Endothelial cell of umbilical vein (primary cell): ENCODE results near the gene C1orf216. TPM values are rescaled to one million over a fixed set of nuclear protein-coding genes. Genes with fewer than 3 reads are reported as not detected.

Experiments
- BruUV-seq: library from RNA; stranded (reverse); fragments of 400-500 nt; replicated peaks from 2 replicates; lab custom pipeline; 2021; lab: Mats Ljungman, UMichigan
- CTCF ChIA-PET: fragments of 300-600, 350-600 bp; sonication (Branson Sonifier 250); formaldehyde crosslinking; loops from one replicate; lab custom pipeline; 2021; ENCODE audit warnings: antibody characterized with exemption, inconsistent platforms; lab: Charles Lee
- POLR2A ChIA-PET: fragments of 300-600, 350-600 bp; sonication (Branson Sonifier 250); formaldehyde crosslinking; loops from one replicate; lab custom pipeline; 2021; ENCODE audit warnings: antibody characterized with exemption, inconsistent platforms; lab: Charles Lee
- DNase-seq: peaks from one replicate; pipeline ENCODE4 v3.0.0-alpha.2; 2011; ENCODE audit warnings: low read depth, low spot score
- FAIRE-seq: peaks from 2 replicates; lab custom pipeline; 2011; peaks lifted over from hg19 to GRCh38; lab: Jason Lieb, UNC
- H2AFZ ChIP-seq: 2 replicates; pipeline ENCODE4 v1.6.0; 2012; ENCODE audit warnings: low read depth, low read length, control low read depth, inconsistent platforms
- H3K27ac ChIP-seq: 2 replicates; pipeline ENCODE4 v1.5.1; 2011; ENCODE audit warnings: low read depth, mild to moderate bottlenecking, control low read depth, low read length, moderate library complexity; ENCODE audit not compliant: insufficient read depth
- H3K27me3 ChIP-seq, 2 experiments: 2 replicates each; pipeline versions ENCODE4 v1.6.0 to v1.6.1; 2011; ENCODE audit warnings: low read length in 2 of 2, mixed read lengths in 1 of 2; ENCODE audit not compliant: control insufficient read depth in 2 of 2, insufficient read depth in 2 of 2
- H3K36me3 ChIP-seq, 2 experiments: 2 replicates in 1 of 2; 3 replicates in 1 of 2; pipeline ENCODE4 v1.5.1; 2011; ENCODE audit warnings: low read length in 2 of 2, mild to moderate bottlenecking in 1 of 2, moderate library complexity in 1 of 2; ENCODE audit not compliant: control insufficient read depth in 2 of 2, insufficient read depth in 2 of 2; ENCODE audit errors: extremely low read depth in 1 of 2
- H3K4me1 ChIP-seq: 3 replicates; pipeline ENCODE4 v1.5.1; 2011; ENCODE audit warnings: mild to moderate bottlenecking, low read length; ENCODE audit not compliant: control insufficient read depth, insufficient read depth; ENCODE audit errors: extremely low read depth
- H3K4me2 ChIP-seq: 2 replicates; pipeline ENCODE4 v1.6.1; 2011; ENCODE audit warnings: low read length, control low read depth, mixed read lengths; ENCODE audit not compliant: insufficient read depth
- H3K4me3 ChIP-seq, 3 experiments: fragments of 200-600 bp in 1 of 3; sonication (generic), shearing (Covaris generic) in 1 of 3; replicated peaks in 1 of 3; 2 replicates each; pipeline ENCODE4 v1.5.1; 2011 to 2016; ENCODE audit warnings: control low read depth in 3 of 3, low read length in 3 of 3, mild to moderate bottlenecking in 2 of 3, inconsistent platforms in 1 of 3, low read depth in 1 of 3, moderate library complexity in 1 of 3; ENCODE audit not compliant: insufficient read depth in 1 of 3
- H3K79me2 ChIP-seq: 2 replicates; pipeline ENCODE4 v1.6.0; 2012; ENCODE audit warnings: low read length, inconsistent platforms; ENCODE audit not compliant: control insufficient read depth, insufficient read depth
- H3K9ac ChIP-seq: replicated peaks from 2 replicates; pipeline ENCODE3; 2011; ENCODE audit warnings: low read length, control low read depth; ENCODE audit not compliant: insufficient read depth; ENCODE audit errors: extremely low read depth
- H3K9me1 ChIP-seq: replicated peaks from 3 replicates; pipeline ENCODE4 v1.6.0; 2011; ENCODE audit warnings: mild to moderate bottlenecking, low read length; ENCODE audit not compliant: control insufficient read depth, insufficient read depth; ENCODE audit errors: extremely low read depth
- H3K9me3 ChIP-seq: replicated peaks from 2 replicates; pipeline ENCODE4 v1.5.1; 2012; ENCODE audit warnings: low read length, inconsistent platforms; ENCODE audit not compliant: control insufficient read depth, insufficient read depth
- H4K20me1 ChIP-seq: replicated peaks from 2 replicates; pipeline ENCODE3; 2011; ENCODE audit warnings: mild to moderate bottlenecking, low read length; ENCODE audit not compliant: control insufficient read depth, insufficient read depth; ENCODE audit errors: extremely low read depth
- EZH2 ChIP-seq: IDR thresholded peaks from 2 replicates; pipeline ENCODE4 v1.6.1; 2012; ENCODE audit warnings: borderline replicate concordance, low read depth, mild to moderate bottlenecking, moderate library complexity, low read length, inconsistent platforms; ENCODE audit not compliant: severe bottlenecking
- FOS ChIP-seq: IDR thresholded peaks from 2 replicates; pipeline ENCODE4 v1.6.1; 2011; ENCODE audit warnings: mild to moderate bottlenecking, low read length, moderate library complexity, borderline replicate concordance; ENCODE audit not compliant: insufficient read depth
- GATA2 ChIP-seq: IDR thresholded peaks from 2 replicates; pipeline ENCODE4 v1.7.0; 2011; ENCODE audit warnings: low read depth, mild to moderate bottlenecking, moderate library complexity, mixed read lengths, low read length; ENCODE audit not compliant: insufficient read length, insufficient read depth
- JUN ChIP-seq: IDR thresholded peaks from 2 replicates; pipeline ENCODE4 v1.6.1; 2011; ENCODE audit warnings: borderline replicate concordance, low read depth; ENCODE audit not compliant: insufficient read length, insufficient read depth
- MYC ChIP-seq: IDR thresholded peaks from one replicate; pipeline ENCODE4 v1.6.1; 2011; ENCODE audit warnings: mild to moderate bottlenecking, low read depth, low read length
- POLR2A ChIP-seq: IDR thresholded peaks from 2 replicates; pipeline ENCODE4 v1.6.1; 2012; ENCODE audit warnings: low read depth, mild to moderate bottlenecking, control low read depth, low read length
- POLR2AphosphoS5 ChIP-seq: IDR thresholded peaks from 2 replicates; pipeline ENCODE4 v1.6.1; 2012; ENCODE audit warnings: low read depth, mild to moderate bottlenecking, control low read depth, low read length, moderate library complexity; ENCODE audit not compliant: insufficient read depth
- dilution Hi-C: fragments of 300-500 bp; cut with MboI; formaldehyde crosslinking; loops from one replicate; pipeline ENCODE4 v1.15.0; 2019; ENCODE audit warnings: low sequenced_read_pairs; ENCODE audit not compliant: extremely low pct_ligation_motif_present
- intact Hi-C: fragments of 100-400 bp; cut with micrococcal nuclease; formaldehyde crosslinking; loops from one replicate; pipeline ENCODE4 v1.10.0; 2022
- polyA plus RNA-seq, 4 experiments: library from polyadenylated mRNA; depleted of rRNA in 3 of 4; stranded (reverse) in 3 of 4; unstranded in 1 of 4; fragments of >200 nt; gene quantifications; 2 replicates each; pipeline versions ENCODE4 v1.2.1 to v1.2.3, GENCODE V29; 2011 to 2012; ENCODE audit warnings: missing spikeins in 1 of 4
- total RNA-seq: library from RNA; stranded (reverse); gene quantifications from 2 replicates; pipeline ENCODE4 v1.2.3, GENCODE V29; 2021
- TF ChIP-seq, protein P1 (sequence below), 2 donors: IDR thresholded peaks; 1 replicate in 1 of 2; 2 replicates in 1 of 2; pipeline ENCODE4 v1.5.1; 2011; ENCODE audit warnings: low read length in 2 of 2, mild to moderate bottlenecking in 2 of 2, moderate library complexity in 2 of 2, control low read depth in 1 of 2, inconsistent platforms in 1 of 2, low read depth in 1 of 2; ENCODE audit not compliant: insufficient read depth in 1 of 2; ENCODE audit errors: extremely low read depth in 1 of 2
- TF ChIP-seq, protein P2 (sequence below): IDR thresholded peaks from 2 replicates; pipeline ENCODE4 v1.6.1; 2011; ENCODE audit not compliant: insufficient read depth, insufficient read length

The C1orf216 gene
- total and polyA plus RNA-seq, 2 donors (not counting 3 experiments of a cell fraction or from before 2014, with no cell fraction given): 13.3 to 15.3 TPM

DNA sequence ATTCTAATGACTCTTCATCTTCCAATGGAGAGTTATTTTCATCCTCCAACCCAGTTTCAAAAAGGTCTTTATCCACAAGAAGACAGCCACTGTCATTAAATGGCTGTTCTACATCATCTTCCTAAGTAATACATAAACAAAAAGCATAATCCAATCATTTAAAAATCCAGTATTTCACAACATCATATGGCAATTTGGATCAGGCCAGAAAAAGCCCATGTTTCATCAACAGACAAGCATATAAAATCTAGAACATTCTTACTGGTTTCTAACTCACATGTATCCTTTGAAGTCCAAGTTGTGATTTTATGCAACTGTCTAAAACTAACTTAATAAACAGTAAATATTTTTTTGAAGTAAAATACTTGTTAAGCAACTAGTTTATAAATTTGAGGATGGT lies 44.5 kb upstream of the C1orf216 start:
- H3K27me3 ChIP-seq: no peaks in the 10 kb centered on the region
- dilution Hi-C loops (no loop called here), intact Hi-C loops (no loop called here)
- CTCF ChIA-PET: interaction anchor here (1.1 to 2.4 kb wide), 4 partner anchors 10 to 48 kb away, joined by 3 to 7 read pairs (median 5); no protein-coding TSS in a partner anchor
- no peak overlapping the region for H2AFZ ChIP-seq
- no peaks in the 10 kb centered on the region for H3K9me1 ChIP-seq
- no peaks in the 10 kb centered on the region for H4K20me1 ChIP-seq
- H3K4me2 ChIP-seq: peak overlapping the region; percentile 81
- H3K36me3 ChIP-seq: peaks cover 0 to 5% of the 10 kb centered on the region in 2 experiments
- BruUV-seq: no TSS peak
- FAIRE-seq: no peak
- no peak for TF ChIP-seq MYC
- TF ChIP-seq, protein P1, sequence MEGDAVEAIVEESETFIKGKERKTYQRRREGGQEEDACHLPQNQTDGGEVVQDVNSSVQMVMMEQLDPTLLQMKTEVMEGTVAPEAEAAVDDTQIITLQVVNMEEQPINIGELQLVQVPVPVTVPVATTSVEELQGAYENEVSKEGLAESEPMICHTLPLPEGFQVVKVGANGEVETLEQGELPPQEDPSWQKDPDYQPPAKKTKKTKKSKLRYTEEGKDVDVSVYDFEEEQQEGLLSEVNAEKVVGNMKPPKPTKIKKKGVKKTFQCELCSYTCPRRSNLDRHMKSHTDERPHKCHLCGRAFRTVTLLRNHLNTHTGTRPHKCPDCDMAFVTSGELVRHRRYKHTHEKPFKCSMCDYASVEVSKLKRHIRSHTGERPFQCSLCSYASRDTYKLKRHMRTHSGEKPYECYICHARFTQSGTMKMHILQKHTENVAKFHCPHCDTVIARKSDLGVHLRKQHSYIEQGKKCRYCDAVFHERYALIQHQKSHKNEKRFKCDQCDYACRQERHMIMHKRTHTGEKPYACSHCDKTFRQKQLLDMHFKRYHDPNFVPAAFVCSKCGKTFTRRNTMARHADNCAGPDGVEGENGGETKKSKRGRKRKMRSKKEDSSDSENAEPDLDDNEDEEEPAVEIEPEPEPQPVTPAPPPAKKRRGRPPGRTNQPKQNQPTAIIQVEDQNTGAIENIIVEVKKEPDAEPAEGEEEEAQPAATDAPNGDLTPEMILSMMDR (IDR thresholded peaks at IDR 0.05; ENCODE audit: extremely low read depth in 1 of 2, insufficient read depth in 1 of 2, low read depth in 1 of 2, low read length in 2 of 2): no peak
- no peak for TF ChIP-seq JUN
- TF ChIP-seq POLR2A: no peak
- TF ChIP-seq EZH2: no peak
- TF ChIP-seq, protein P2, sequence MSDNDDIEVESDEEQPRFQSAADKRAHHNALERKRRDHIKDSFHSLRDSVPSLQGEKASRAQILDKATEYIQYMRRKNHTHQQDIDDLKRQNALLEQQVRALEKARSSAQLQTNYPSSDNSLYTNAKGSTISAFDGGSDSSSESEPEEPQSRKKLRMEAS: no peak
- no peak for TF ChIP-seq POLR2AphosphoS5
- no peak for TF ChIP-seq GATA2
- no peak for TF ChIP-seq FOS
- H3K9me3 ChIP-seq: no peaks in the 10 kb centered on the region
- H3K27ac ChIP-seq: peak overlapping the region; percentile 11
- H3K4me3 ChIP-seq: no peak overlapping the region
- H3K79me2 ChIP-seq: peaks cover 28% of the 10 kb centered on the region
- POLR2A ChIA-PET: no interaction called here
- no peak for DNase-seq
- H3K9ac ChIP-seq: no peak overlapping the region
- peaks cover 25% of the 10 kb centered on the region for H3K4me1 ChIP-seq
